SK-N-SH (cell line): ENCODE data around the gene GUK1. TPM values are rescaled to one million over a fixed set of nuclear protein-coding genes. Genes with fewer than 3 reads are reported as not detected.

Experiments used
- CTCF ChIA-PET: fragments of 300-600, 350-600 bp; formaldehyde crosslinking; extraction: SDS; loops from one replicate; lab custom pipeline; 2021; lab: Yijun Ruan, JAX
- POLR2A ChIA-PET: fragments of 350-600 bp; sonication (Branson Sonifier 250); formaldehyde crosslinking; extraction: SDS; loops from one replicate; lab custom pipeline; 2020; ENCODE audit warnings: antibody characterized with exemption, inconsistent platforms; lab: Yijun Ruan, JAX
- DNase-seq: peaks from one replicate; pipeline ENCODE4 v3.0.0; 2012
- H2AFZ ChIP-seq: fragments of 200-600 bp; sonication (generic); 2 replicates; pipeline ENCODE4 v1.8.1; 2016; ENCODE audit warnings: antibody characterized with exemption, mild to moderate bottlenecking, low read depth
- H3F3A ChIP-seq: fragments of 200-600 bp; sonication (generic); replicated peaks from 2 replicates; pipeline ENCODE3; 2016; ENCODE audit warnings: antibody characterized with exemption, mild to moderate bottlenecking; ENCODE audit not compliant: insufficient read depth
- H3K27ac ChIP-seq, 2 experiments: fragments of 200-500 bp in 1 of 2; fragments of 200-600 bp in 1 of 2; sonication (Bioruptor generic) in 1 of 2; sonication (generic), shearing (Covaris generic) in 1 of 2; 2 replicates each; pipeline versions ENCODE4 v1.5.1 to v1.6.1; 2014 to 2016; ENCODE audit warnings: low read depth in 2 of 2, inconsistent platforms in 1 of 2, low read length in 1 of 2, mild to moderate bottlenecking in 1 of 2, mixed read lengths in 1 of 2
- H3K27me3 ChIP-seq: fragments of 200-600 bp; sonication (generic), shearing (Covaris generic); 2 replicates; pipeline ENCODE4 v1.6.1; 2016; ENCODE audit warnings: mixed run types; ENCODE audit not compliant: insufficient read depth
- H3K36me3 ChIP-seq, 2 experiments: fragments of 200-500 bp in 1 of 2; fragments of 200-600 bp in 1 of 2; sonication (Bioruptor generic) in 1 of 2; sonication (generic) in 1 of 2; replicated peaks in 1 of 2; 2 replicates each; pipeline versions ENCODE3 to v1.5.1; 2014 to 2016; ENCODE audit warnings: low read length in 1 of 2, mild to moderate bottlenecking in 1 of 2; ENCODE audit not compliant: insufficient read depth in 2 of 2, control insufficient read depth in 1 of 2
- H3K4me1 ChIP-seq, 2 experiments: fragments of 200-500 bp in 1 of 2; fragments of 200-600 bp in 1 of 2; sonication (Bioruptor generic) in 1 of 2; sonication (generic), shearing (Covaris generic) in 1 of 2; 2 replicates each; pipeline versions ENCODE4 v1.5.1 to v1.6.1; 2014 to 2016; ENCODE audit warnings: low read depth in 1 of 2, low read length in 1 of 2, mixed run types in 1 of 2; ENCODE audit not compliant: insufficient read depth in 2 of 2, control insufficient read depth in 1 of 2
- H3K4me2 ChIP-seq: fragments of 200-600 bp; sonication (generic), shearing (Covaris generic); 2 replicates; pipeline ENCODE4 v1.6.1; 2017; ENCODE audit warnings: mixed run types
- H3K4me3 ChIP-seq, 2 experiments: fragments of 200-500 bp in 1 of 2; fragments of 200-600 bp in 1 of 2; sonication (Bioruptor generic) in 1 of 2; sonication (generic), shearing (Covaris generic) in 1 of 2; 2 replicates each; pipeline versions ENCODE4 v1.5.1 to v1.8.1; 2014 to 2016; ENCODE audit warnings: low read depth in 2 of 2, inconsistent platforms in 1 of 2, low read length in 1 of 2, mild to moderate bottlenecking in 1 of 2, mixed read lengths in 1 of 2, moderate library complexity in 1 of 2
- H3K79me2 ChIP-seq: fragments of 200-600 bp; sonication (generic); 2 replicates; pipeline ENCODE4 v1.8.1; 2017; ENCODE audit warnings: mild to moderate bottlenecking; ENCODE audit not compliant: insufficient read depth
- H3K9ac ChIP-seq: fragments of 200-600 bp; sonication (generic); 2 replicates; pipeline ENCODE4 v1.6.1; 2017; ENCODE audit warnings: mixed run types
- H3K9me2 ChIP-seq: fragments of 200-600 bp; sonication (generic); 2 replicates; pipeline ENCODE4 v1.6.1; 2017; ENCODE audit warnings: mixed run types
- H3K9me3 ChIP-seq: fragments of 200-600 bp; sonication (generic); 2 replicates; pipeline ENCODE4 v1.6.1; 2017; ENCODE audit warnings: mixed run types, mild to moderate bottlenecking, moderate library complexity
- H4K20me1 ChIP-seq: fragments of 200-600 bp; sonication (generic); 2 replicates; pipeline ENCODE4 v1.6.1; 2017; ENCODE audit warnings: mild to moderate bottlenecking, mixed run types; ENCODE audit not compliant: insufficient read depth
- CHD2 ChIP-seq: fragments of 150-350 bp; IDR thresholded peaks from 2 replicates; pipeline ENCODE4 v1.6.1; 2018; ENCODE audit warnings: low read length; ENCODE audit not compliant: partially characterized antibody
- ELF1 ChIP-seq: IDR thresholded peaks from 2 replicates; pipeline ENCODE4 v1.4.0; 2012
- FOSL2 ChIP-seq: IDR thresholded peaks from 2 replicates; pipeline ENCODE4 v1.4.0; 2012; ENCODE audit warnings: low read depth, mild to moderate bottlenecking, moderate library complexity, borderline replicate concordance
- FOXJ3 ChIP-seq: sonication (generic); formaldehyde crosslinking; IDR thresholded peaks from 2 replicates; pipeline ENCODE4 v1.5.1; 2020; ENCODE audit warnings: mild to moderate bottlenecking, missing genetic modification reagents
- FOXM1 ChIP-seq: IDR thresholded peaks from 2 replicates; pipeline ENCODE4 v1.4.0; 2012; ENCODE audit warnings: low read depth, mild to moderate bottlenecking
- GATA2 ChIP-seq: sonication (generic); formaldehyde crosslinking; IDR thresholded peaks from 2 replicates; pipeline ENCODE4 v1.5.0; 2020; ENCODE audit warnings: mild to moderate bottlenecking, missing genetic modification reagents
- JUND ChIP-seq: IDR thresholded peaks from 2 replicates; pipeline ENCODE4 v1.4.0; 2012
- NFIC ChIP-seq: IDR thresholded peaks from 2 replicates; pipeline ENCODE4 v1.4.0; 2012; ENCODE audit warnings: borderline replicate concordance
- POLR2AphosphoS5 ChIP-seq: IDR thresholded peaks from 2 replicates; pipeline ENCODE4 v1.6.1; 2012; ENCODE audit warnings: low read depth, low read length
- RFX5 ChIP-seq: IDR thresholded peaks from 2 replicates; pipeline ENCODE4 v1.6.1; 2012; ENCODE audit warnings: mild to moderate bottlenecking, improper control_type of control experiment, low read length
- RXRA ChIP-seq: IDR thresholded peaks from 2 replicates; pipeline ENCODE4 v1.4.0; 2012; ENCODE audit warnings: low read depth, mild to moderate bottlenecking, borderline replicate concordance
- SIN3A ChIP-seq: IDR thresholded peaks from 2 replicates; pipeline ENCODE4 v1.6.1; 2012; ENCODE audit warnings: low read depth, mild to moderate bottlenecking, low read length, moderate library complexity, borderline replicate concordance
- TAF1 ChIP-seq: IDR thresholded peaks from 2 replicates; pipeline ENCODE4 v1.6.1; 2012; ENCODE audit warnings: low read depth, mild to moderate bottlenecking, low read length, moderate library complexity, borderline replicate concordance
- TCF12 ChIP-seq: IDR thresholded peaks from 2 replicates; pipeline ENCODE4 v1.4.0; 2012
- TEAD4 ChIP-seq: IDR thresholded peaks from 2 replicates; pipeline ENCODE4 v1.4.0; 2012; ENCODE audit warnings: mild to moderate bottlenecking, borderline replicate concordance; ENCODE audit not compliant: insufficient read depth
- USF1 ChIP-seq: IDR thresholded peaks from 2 replicates; pipeline ENCODE4 v1.4.0; 2012; ENCODE audit warnings: low read depth, borderline replicate concordance
- YY1 ChIP-seq: IDR thresholded peaks from 2 replicates; pipeline ENCODE4 v1.4.0; 2012; ENCODE audit warnings: low read depth, mild to moderate bottlenecking
- ZBTB33 ChIP-seq: IDR thresholded peaks from 2 replicates; pipeline ENCODE4 v1.4.0; 2012; ENCODE audit warnings: low read depth, borderline replicate concordance
- WGBS: methylation state at CpG from one replicate; pipeline ENCODE4 v1.1.6; 2017; ENCODE audit warnings: low lambda C conversion rate; 5-methylcytosine and 5-hydroxymethylcytosine counted together
- polyA plus RNA-seq, 3 experiments: library from polyadenylated mRNA; depleted of rRNA; stranded (reverse); fragments of >200 nt; gene quantifications; 2 replicates each; pipeline ENCODE4 v1.2.3, GENCODE V29; 2012
- TF ChIP-seq, protein P1 (sequence below): fragments of 200-600 bp; sonication (generic); IDR thresholded peaks from 2 replicates; pipeline ENCODE4 v1.6.1; 2017; ENCODE audit warnings: antibody characterized with exemption, mild to moderate bottlenecking, moderate library complexity
- TF ChIP-seq, protein P2 (sequence below): IDR thresholded peaks from 2 replicates; pipeline ENCODE4; 2012
- TF ChIP-seq, protein P3 (sequence below): fragments of 150-350 bp; IDR thresholded peaks from 2 replicates; pipeline ENCODE4 v1.6.1; 2016; ENCODE audit warnings: mild to moderate bottlenecking, low read depth, low read length

GUK1 gene
- polyA plus RNA-seq, 1 of the 3 experiments (the other 2 are of a cell fraction), result 742 TPM

GRCh38 chr1:228120857-228121489, 19.1 kb upstream of the GUK1 start:
- CTCF ChIA-PET, result interaction anchor here (0.7 to 6.1 kb wide), 3 partner anchors 11 to 45 kb away, joined by 3 to 36 read pairs (median 3); partner anchors contain the start of gene IBA57

DNA sequence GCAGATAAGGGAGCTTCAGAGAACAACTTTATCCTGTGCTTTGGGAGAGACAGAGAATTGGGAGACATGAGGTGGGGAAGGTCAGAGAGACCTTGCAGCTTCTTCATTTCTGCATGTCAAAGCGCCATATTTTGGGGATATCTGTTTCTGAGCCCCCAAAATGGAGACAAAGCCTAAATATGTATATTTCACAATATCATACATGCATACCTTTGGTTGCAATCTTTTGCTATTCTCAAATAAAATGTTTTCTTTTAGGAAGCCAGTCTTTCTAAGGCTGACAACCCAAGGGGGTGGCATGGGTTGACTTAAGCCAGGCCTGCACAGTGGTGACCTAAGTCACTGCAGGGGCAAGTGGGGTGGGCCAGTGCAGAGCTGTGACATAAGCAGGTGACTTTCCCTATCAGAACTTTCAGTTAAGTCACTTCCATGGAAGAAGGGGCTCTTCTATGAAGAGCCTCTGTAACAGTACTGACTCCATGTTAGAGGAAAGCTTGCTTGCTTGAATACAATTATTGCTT, 17.1 kb upstream of the GUK1 start:
- Histone ChIP-seq H3K4me3 (no peak overlapping the region), H3K27ac (no peak overlapping the region), H3K4me2 (no peak overlapping the region), H3K36me3 (no peaks in the 10 kb centered on the region), H3F3A (no peaks in the 10 kb centered on the region), H3K9me3 (peaks cover 10% of the 10 kb centered on the region), H3K27me3 (no peaks in the 10 kb centered on the region), H3K4me1 (no peaks in the 10 kb centered on the region), H3K79me2 (no peaks in the 10 kb centered on the region), H2AFZ (no peak overlapping the region), H3K9ac (no peak overlapping the region), H3K9me2 (no peaks in the 10 kb centered on the region), H4K20me1 (no peaks in the 10 kb centered on the region)
- WGBS, result 5% methylated on average over 1 of the region's 1 CpG
- CTCF ChIA-PET, result interaction anchor here (0.7 to 6.1 kb wide), 3 partner anchors 9 to 66 kb away, joined by 3 to 36 read pairs (median 3); no protein-coding TSS in a partner anchor
- TF ChIP-seq GATA2 (CRISPR knock-in tag) (no peak), ELF1 (no peak), RFX5 (no peak), TEAD4 (no peak), NFIC (no peak), CHD2 (no peak), ZBTB33 (no peak), TCF12 (no peak), TAF1 (no peak), FOXJ3 (CRISPR knock-in tag) (no peak), SIN3A (no peak), YY1 (no peak), JUND (no peak), FOXM1 (no peak)
- TF ChIP-seq, protein P1, sequence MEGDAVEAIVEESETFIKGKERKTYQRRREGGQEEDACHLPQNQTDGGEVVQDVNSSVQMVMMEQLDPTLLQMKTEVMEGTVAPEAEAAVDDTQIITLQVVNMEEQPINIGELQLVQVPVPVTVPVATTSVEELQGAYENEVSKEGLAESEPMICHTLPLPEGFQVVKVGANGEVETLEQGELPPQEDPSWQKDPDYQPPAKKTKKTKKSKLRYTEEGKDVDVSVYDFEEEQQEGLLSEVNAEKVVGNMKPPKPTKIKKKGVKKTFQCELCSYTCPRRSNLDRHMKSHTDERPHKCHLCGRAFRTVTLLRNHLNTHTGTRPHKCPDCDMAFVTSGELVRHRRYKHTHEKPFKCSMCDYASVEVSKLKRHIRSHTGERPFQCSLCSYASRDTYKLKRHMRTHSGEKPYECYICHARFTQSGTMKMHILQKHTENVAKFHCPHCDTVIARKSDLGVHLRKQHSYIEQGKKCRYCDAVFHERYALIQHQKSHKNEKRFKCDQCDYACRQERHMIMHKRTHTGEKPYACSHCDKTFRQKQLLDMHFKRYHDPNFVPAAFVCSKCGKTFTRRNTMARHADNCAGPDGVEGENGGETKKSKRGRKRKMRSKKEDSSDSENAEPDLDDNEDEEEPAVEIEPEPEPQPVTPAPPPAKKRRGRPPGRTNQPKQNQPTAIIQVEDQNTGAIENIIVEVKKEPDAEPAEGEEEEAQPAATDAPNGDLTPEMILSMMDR, result no peak
- TF ChIP-seq, protein P2, sequence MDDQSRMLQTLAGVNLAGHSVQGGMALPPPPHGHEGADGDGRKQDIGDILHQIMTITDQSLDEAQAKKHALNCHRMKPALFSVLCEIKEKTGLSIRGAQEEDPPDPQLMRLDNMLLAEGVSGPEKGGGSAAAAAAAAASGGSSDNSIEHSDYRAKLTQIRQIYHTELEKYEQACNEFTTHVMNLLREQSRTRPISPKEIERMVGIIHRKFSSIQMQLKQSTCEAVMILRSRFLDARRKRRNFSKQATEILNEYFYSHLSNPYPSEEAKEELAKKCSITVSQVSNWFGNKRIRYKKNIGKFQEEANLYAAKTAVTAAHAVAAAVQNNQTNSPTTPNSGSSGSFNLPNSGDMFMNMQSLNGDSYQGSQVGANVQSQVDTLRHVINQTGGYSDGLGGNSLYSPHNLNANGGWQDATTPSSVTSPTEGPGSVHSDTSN, result no peak
- TF ChIP-seq, protein P3, sequence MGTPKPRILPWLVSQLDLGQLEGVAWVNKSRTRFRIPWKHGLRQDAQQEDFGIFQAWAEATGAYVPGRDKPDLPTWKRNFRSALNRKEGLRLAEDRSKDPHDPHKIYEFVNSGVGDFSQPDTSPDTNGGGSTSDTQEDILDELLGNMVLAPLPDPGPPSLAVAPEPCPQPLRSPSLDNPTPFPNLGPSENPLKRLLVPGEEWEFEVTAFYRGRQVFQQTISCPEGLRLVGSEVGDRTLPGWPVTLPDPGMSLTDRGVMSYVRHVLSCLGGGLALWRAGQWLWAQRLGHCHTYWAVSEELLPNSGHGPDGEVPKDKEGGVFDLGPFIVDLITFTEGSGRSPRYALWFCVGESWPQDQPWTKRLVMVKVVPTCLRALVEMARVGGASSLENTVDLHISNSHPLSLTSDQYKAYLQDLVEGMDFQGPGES, result no peak
- DNase-seq, result no peak
- POLR2A ChIA-PET, result no interaction called here

More at GRCh38 chr1:228120857-228121489, 19.1 kb upstream of the GUK1 start:
- H2AFZ ChIP-seq, result no peak overlapping the region
- TF ChIP-seq FOSL2 (no peak), RXRA (no peak), USF1 (no peak), POLR2AphosphoS5 (no peak)
- DNase-seq, result no peak
- no peaks in the 10 kb centered on the region for H3K27me3 ChIP-seq
- H3K79me2 ChIP-seq, result no peaks in the 10 kb centered on the region
- no peaks in the 10 kb centered on the region for H3K36me3 ChIP-seq
- H4K20me1 ChIP-seq, result no peaks in the 10 kb centered on the region
- peaks cover 13% of the 10 kb centered on the region for H3K9me3 ChIP-seq
- H3K4me1 ChIP-seq, result no peaks in the 10 kb centered on the region
- H3K4me3 ChIP-seq, result no peak overlapping the region
- POLR2A ChIA-PET, result no interaction called here
- peaks cover 3% of the 10 kb centered on the region for H3F3A ChIP-seq
- no peak overlapping the region for H3K27ac ChIP-seq
- 62% methylated on average over 5 of the region's 5 CpGs for WGBS
- H3K4me2 ChIP-seq, result no peak overlapping the region
- no peaks in the 10 kb centered on the region for H3K9me2 ChIP-seq
- H3K9ac ChIP-seq, result no peak overlapping the region
